Measurements from ENCODE around the gene AGBL4.
A peak's percentile ranks its signal among the peaks of the same experiment; 100 is the strongest.

DNA sequence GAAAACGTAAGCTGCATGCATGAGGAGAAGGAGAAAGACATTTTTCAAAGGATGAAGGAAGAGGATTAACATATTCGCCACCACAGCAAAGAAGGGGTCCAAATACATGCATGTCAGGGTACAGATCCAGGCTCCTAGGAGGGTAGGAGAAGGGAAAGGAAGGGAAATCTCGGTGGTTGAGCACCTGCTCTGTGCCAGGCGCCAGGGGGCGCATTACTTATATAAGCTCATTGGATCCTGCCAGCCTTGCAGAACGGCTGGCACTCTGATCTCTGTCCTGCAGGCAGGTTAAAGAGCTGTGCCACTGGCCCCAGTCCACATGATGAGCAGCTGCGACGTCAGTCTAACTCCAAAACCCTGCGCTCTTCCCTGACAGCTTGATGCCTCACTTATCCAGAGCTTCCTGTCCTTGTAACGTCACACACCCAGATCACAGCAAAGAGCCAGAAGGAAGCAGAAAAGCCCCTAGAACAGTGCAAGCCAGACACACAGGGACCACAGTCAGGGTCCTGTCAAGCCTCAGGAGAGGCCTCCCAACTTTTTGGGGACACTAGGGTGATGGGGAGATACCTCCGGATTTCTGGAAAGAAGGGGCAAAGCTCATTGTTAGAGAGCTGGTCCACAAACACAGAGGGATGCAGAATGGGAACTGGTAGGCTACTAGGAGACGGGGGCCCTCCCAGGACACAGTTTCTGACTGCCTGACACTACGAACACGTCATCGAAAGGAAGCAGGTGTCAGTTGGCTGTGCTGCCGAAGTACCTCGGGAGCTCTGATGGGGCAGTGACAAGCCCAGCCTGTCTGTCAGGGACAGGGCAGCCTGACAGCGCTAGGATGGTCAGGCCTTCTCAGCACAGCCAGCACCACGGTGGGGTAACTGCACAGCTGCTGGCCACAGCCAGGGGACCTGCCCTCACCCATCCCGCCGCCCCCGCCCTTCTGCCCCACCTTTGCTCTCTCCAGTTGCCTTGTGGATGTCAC, 1346.2 kb downstream of the AGBL4 start:
- TF ChIP-seq, protein P1, sequence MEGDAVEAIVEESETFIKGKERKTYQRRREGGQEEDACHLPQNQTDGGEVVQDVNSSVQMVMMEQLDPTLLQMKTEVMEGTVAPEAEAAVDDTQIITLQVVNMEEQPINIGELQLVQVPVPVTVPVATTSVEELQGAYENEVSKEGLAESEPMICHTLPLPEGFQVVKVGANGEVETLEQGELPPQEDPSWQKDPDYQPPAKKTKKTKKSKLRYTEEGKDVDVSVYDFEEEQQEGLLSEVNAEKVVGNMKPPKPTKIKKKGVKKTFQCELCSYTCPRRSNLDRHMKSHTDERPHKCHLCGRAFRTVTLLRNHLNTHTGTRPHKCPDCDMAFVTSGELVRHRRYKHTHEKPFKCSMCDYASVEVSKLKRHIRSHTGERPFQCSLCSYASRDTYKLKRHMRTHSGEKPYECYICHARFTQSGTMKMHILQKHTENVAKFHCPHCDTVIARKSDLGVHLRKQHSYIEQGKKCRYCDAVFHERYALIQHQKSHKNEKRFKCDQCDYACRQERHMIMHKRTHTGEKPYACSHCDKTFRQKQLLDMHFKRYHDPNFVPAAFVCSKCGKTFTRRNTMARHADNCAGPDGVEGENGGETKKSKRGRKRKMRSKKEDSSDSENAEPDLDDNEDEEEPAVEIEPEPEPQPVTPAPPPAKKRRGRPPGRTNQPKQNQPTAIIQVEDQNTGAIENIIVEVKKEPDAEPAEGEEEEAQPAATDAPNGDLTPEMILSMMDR (IDR thresholded peaks at IDR 0.05; ENCODE audit: borderline replicate concordance, extremely low read depth, low read length, poor library complexity, severe bottlenecking): peak; percentile 77
- no peak for TF ChIP-seq EZH2 (IDR thresholded peaks at IDR 0.05; ENCODE audit: borderline replicate concordance, low read depth, low read length, severe bottlenecking)
